Activated T-cell treated with anti-CD3 and anti-CD28 coated beads for 48 hours (primary cell): ENCODE data around the gene MS4A13.
"Not testable (repeated sequence)": the region's sequence is repeated elsewhere in the genome, so short reads cannot be mapped to it uniquely, and the experiment has no call there.

Experiments used
- DNase-seq: peaks from one replicate; pipeline ENCODE4 v3.0.0-alpha.2; 2020; ENCODE audit warnings: low read depth

The MS4A13 gene

DNA sequence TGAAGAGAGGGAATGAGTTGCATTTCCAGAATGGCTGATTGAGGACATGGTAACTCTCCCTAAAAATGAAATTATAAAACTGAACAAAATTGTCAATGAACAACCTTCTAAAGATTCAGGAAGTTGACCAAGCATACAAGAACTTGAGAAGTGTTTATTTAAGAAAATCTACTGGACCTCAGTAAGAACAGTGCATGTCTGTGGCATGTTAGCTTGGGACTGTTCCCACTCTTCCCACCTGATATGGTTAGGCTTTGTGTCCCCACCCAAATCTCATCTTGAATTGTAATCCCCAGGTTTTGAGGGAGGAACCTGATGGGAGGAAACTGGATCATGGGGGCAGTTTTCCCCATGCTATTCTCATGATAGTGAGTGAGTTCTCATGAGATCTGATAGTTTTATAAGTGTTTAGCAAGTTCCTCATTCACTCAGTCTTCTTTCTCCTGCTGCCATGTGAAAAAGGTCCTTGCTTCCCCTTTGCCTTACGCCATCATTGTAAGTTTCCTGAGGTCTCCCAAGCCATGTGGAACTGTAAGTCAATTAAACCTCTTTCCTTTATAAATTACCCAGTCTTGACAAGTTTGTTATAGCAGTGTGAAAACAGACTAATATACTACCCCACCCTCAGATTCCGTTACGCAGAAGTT lies 15.4 kb downstream of the MS4A13 start:
- DNase-seq: no peak

DNA sequence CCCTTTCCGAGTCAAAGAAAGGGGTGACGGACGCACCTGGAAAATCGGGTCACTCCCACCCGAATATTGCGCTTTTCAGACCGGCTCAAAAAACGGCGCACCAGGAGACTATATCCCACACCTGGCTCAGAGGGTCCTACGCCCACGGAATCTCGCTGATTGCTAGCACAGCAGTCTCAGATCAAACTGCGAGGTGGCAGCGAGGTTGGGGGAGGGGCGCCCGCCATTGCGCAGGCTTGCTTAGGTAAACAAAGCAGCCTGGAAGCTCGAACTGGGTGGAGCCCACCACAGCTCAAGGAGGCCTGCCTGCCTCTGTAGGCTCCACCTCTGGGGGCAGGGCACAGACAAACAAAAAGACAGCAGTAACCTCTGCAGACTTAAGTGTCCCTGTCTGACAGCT lies 17.2 kb downstream of the MS4A13 start:
- DNase-seq: not testable (repeated sequence)

DNA sequence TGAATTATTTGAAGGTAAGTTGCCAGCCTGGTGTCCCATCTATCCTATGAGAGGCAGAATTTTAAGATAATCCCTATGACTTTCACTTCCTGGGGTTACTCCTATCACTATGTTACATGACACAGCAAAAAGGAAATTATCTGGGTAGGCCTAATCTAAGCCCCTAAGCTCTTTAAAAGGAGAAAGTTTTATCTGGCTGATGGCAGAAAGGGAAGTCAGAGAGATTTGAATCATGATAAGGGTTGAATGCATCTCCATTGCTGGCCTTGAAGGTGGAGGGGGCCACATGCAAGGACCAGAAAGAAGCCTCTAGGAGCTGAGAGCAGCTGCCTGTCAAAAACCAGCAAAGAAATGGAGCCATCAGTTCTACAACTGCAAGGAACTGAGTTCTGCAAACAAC lies 23.4 kb downstream of the MS4A13 start:
- DNase-seq: not testable (repeated sequence)

DNA sequence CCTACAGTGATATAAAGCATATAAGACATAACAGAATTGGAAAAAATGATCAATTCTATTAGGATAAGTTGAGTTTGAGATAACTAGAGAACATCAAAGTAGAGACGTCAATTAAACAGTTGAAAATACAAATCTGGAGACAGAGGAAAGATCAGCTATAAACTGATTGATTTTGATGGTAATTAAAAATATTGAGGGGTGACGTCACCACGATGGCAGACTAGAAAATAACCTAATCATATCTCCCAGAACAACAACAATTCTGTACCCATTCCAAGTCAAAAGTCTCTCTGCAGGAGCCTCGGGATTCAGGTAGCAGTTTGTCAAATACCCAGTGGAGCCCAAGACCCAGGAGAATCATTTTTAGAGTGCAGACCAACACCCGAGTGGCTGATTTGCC lies 28.9 kb downstream of the MS4A13 start:
- no peak for DNase-seq

DNA sequence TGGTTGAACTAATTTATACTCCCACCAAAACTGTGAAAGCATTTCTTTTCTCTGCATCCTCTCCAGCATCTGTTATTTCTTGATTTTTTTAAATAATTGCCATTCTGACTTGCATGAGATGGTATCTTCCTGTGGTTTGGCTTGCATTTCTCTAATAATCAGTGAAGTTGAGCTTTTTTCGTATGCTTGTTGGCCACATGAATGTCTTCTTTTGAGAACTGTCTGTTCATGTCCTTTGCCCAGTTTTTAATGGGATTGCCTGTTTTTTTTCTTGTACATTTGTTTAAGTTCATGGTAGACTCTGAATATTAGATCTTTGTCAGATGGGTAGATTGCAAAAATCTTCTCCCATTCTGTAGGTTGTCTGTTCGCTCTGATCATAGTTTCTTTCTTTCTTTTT lies 46.1 kb downstream of the MS4A13 start:
- DNase-seq: no peak

DNA sequence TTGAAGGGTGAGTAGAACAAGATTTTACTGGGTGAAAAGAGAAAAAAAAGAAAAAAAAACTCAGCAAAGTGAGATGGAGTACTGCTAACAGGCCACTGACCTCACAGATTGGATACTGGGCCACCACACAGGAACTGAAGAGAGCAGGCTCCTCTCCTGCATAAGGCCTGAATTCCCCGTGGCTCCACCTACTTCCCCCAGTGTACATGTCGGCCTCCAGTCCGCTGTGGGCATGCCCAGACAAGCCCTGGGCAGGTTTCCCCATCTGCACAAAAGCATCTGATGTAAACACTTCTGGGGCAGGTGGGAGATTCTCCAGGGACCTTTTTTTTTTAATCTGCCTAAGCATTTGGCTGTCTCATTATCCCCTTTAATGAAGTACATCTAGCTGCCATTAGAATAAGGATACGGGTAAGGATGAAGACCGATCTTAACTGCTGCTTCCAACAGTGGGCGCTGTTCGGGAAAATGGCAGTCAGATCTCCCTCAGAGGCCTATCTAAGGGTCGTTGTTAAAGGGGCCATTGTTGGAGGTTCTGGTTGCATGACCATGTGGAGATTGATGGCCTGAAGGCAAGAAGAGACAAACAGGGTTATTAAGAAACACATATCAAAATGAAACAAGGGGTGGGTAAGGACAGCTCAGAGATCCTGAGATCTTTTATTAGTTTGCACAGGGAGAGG lies 48.5 kb downstream of the MS4A13 start:
- DNase-seq: no peak

DNA sequence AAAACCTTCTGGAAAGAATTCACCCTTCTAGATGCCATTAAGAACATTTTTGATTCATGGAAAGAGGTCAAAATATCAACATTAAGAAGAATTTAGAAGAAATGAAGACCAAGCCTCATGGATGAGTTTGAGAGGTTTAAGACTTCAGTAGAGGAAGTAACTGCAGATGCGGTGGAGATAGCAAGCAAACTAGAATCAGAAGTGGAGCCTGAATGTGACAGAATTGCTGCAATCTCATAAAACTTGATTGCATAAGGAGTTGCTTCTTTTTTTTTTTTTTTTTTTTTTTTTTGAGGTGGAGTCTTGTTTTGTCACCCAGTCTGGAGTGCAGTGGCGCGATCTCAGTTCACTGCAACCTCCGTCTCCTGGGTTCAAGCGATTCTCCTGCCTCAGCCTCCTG lies 51.6 kb downstream of the MS4A13 start:
- no peak for DNase-seq

DNA sequence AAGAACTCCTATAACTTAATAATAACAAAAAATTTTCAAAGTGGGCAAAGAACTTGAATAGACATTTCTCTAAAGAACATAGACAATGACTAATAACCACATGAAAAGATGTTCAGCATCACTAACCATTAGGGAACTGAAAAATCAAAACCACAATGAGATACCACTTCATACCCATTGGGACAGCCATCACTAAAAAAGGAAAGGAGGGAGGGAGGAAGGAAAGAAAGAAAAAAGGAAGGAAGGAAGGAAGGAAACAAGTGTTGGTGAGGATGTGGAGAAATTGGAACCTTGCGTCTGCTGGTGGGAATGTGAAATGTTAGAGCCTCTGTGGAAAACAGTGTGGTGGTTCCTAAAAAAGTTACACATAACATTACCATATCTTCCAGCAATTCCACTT lies 55.8 kb downstream of the MS4A13 start:
- DNase-seq: no peak

DNA sequence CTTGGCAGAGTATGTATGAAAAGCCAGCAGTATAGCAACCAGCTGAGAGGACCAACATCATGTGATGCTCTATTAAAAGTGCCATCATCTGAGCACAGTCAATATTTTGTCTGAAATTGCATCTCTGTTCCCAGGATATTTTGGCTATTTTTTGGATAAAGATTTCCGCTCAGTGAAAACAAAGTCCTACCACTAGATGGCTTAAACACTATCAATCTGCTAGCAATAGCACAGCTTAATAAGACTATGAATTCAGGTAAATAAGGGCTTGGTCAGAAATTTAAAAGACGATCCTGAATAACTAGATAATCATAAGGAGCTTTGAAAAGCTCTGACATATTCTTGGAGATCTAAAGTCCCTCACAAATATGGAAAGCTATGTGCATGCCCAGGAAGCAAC lies 74.4 kb downstream of the MS4A13 start:
- DNase-seq: no peak
